Mucosa of rectum (tissue), 2 donors: ENCODE measurements around the gene AFDN.

Experiments
- H3K27ac ChIP-seq, 2 donors: one replicate each; pipeline ENCODE4 v1.7.0; 2013; ENCODE audit warnings: inconsistent platforms in 2 of 2, low read depth in 2 of 2, low read length in 2 of 2
- H3K27me3 ChIP-seq, 2 donors: one replicate each; pipeline ENCODE4 v1.7.0; 2013; ENCODE audit warnings: low read length in 2 of 2; ENCODE audit not compliant: control insufficient read depth in 2 of 2, insufficient read depth in 2 of 2
- H3K36me3 ChIP-seq, 2 donors: one replicate each; pipeline ENCODE4 v1.7.0; 2013; ENCODE audit warnings: low read length in 2 of 2; ENCODE audit not compliant: control insufficient read depth in 2 of 2, insufficient read depth in 2 of 2
- H3K4me1 ChIP-seq, 2 donors: one replicate each; pipeline ENCODE4 v1.7.0; 2013; ENCODE audit warnings: low read length in 2 of 2, mild to moderate bottlenecking in 1 of 2; ENCODE audit not compliant: control insufficient read depth in 2 of 2, insufficient read depth in 2 of 2
- H3K4me3 ChIP-seq, 2 donors: one replicate each; pipeline ENCODE4 v1.7.0; 2013; ENCODE audit warnings: low read length in 2 of 2
- H3K9ac ChIP-seq, 2 donors: one replicate each; pipeline ENCODE4 v1.7.0; 2013; ENCODE audit warnings: low read length in 2 of 2, low read depth in 1 of 2, mild to moderate bottlenecking in 1 of 2
- H3K9me3 ChIP-seq, 2 donors: one replicate each; pipeline ENCODE4 v1.7.0; 2013; ENCODE audit warnings: low read length in 2 of 2; ENCODE audit not compliant: control insufficient read depth in 2 of 2
- donor health status: healthy.
- donor health status: Normal muscosa, but diverticular disease.

The AFDN gene

GRCh38 chr6:167817016-167817415 is 9.7 kb upstream of the AFDN start:
- no peak overlapping the region for H3K27ac ChIP-seq
- no peak overlapping the region for H3K9ac ChIP-seq
- H3K4me3 ChIP-seq, result no peak overlapping the region
- H3K36me3 ChIP-seq, result no peaks in the 10 kb centered on the region
- no peaks in the 10 kb centered on the region for H3K4me1 ChIP-seq
- no peaks in the 10 kb centered on the region for H3K9me3 ChIP-seq
- H3K27me3 ChIP-seq, result no peaks in the 10 kb centered on the region

- Histone ChIP-seq H3K27ac (no peak overlapping the region), H3K27me3 (no peaks in the 10 kb centered on the region), H3K9me3 (no peaks in the 10 kb centered on the region), H3K4me3 (no peak overlapping the region), H3K9ac (no peak overlapping the region), H3K36me3 (no peaks in the 10 kb centered on the region), H3K4me1 (no peaks in the 10 kb centered on the region)
Measured at GRCh38 chr6:167817729-167818128, 9.0 kb upstream of the AFDN start.

DNA sequence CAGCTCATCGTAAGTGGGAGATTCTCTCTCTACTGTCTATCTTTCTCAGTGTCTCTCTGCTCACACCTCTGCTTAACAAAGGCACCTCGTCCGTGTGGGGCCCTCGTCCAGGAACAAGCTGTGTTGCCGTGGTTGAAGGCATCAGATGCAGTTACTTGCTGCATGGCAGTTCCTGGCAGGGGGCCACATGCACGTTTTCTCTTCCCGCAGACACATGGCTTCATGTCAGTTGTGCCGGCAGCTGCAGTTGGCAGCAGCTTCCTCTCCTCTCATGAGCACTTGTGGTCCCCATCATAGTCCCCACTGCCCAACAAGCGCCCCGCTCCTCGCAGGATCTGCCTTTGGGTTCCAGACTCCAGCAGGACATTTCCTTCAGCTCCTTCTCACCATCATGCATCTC is 7.1 kb upstream of the AFDN start:
- no peaks in the 10 kb centered on the region for H3K27me3 ChIP-seq
- no peak overlapping the region for H3K27ac ChIP-seq
- H3K4me1 ChIP-seq, result no peaks in the 10 kb centered on the region
- no peak overlapping the region for H3K9ac ChIP-seq
- no peaks in the 10 kb centered on the region for H3K9me3 ChIP-seq
- no peaks in the 10 kb centered on the region for H3K36me3 ChIP-seq
- no peak overlapping the region for H3K4me3 ChIP-seq

DNA sequence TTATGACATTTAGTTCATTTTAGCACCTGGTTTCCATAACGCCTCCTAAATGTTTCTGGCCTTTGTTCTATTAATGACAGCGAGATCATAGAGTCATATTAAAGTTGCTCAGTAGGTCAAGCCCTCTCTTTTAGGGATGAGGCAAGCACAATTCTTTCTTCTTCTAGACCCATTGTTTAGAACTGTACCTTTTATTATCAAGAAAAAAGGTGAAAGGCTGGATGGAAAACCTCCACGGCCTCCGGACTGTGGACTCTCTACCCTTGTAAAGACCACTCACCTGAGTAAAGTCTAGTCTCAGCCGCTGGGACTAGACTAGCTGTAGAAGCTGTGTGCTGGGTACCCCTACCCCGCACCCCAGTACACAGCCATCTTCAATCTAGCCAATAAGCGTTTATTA is 6.0 kb upstream of the AFDN start:
- H3K27me3 ChIP-seq, result no peaks in the 10 kb centered on the region
- no peak overlapping the region for H3K9ac ChIP-seq
- no peaks in the 10 kb centered on the region for H3K4me1 ChIP-seq
- no peak overlapping the region for H3K4me3 ChIP-seq
- H3K9me3 ChIP-seq, result no peaks in the 10 kb centered on the region
- H3K27ac ChIP-seq, result no peak overlapping the region
- no peaks in the 10 kb centered on the region for H3K36me3 ChIP-seq

- H3K27ac ChIP-seq, result no peak overlapping the region
Measured at GRCh38 chr6:167824591-167825331, 1.9 kb upstream of the AFDN start.

GRCh38 chr6:167825332-167826229 is 1.1 kb upstream of the AFDN start:
- Histone ChIP-seq H3K27ac (peak overlapping the region; percentile 77 to 81), H3K4me1 (peaks cover 5 to 6% of the 10 kb centered on the region in 2 donors), H3K9ac (peak overlapping the region; percentile 74 to 90), H3K27me3 (no peaks in the 10 kb centered on the region), H3K9me3 (no peaks in the 10 kb centered on the region), H3K4me3 (peak overlapping the region; percentile 81 to 86), H3K36me3 (no peaks in the 10 kb centered on the region)

More at GRCh38 chr6:167824591-167825331, 1.9 kb upstream of the AFDN start:
- Histone ChIP-seq H3K4me1 (peaks cover 5 to 6% of the 10 kb centered on the region in 2 donors), H3K4me3 (no peak overlapping the region), H3K36me3 (no peaks in the 10 kb centered on the region), H3K27me3 (no peaks in the 10 kb centered on the region), H3K9me3 (no peaks in the 10 kb centered on the region), H3K9ac (no peak overlapping the region)

GRCh38 chr6:167826230-167826895 is 348 bp upstream of the AFDN start:
- Histone ChIP-seq H3K27ac (peak overlapping the region; percentile 77 to 81), H3K27me3 (no peaks in the 10 kb centered on the region)

GRCh38 chr6:167827583-167828324 is 1.0 kb downstream of the AFDN start:
- Histone ChIP-seq H3K27ac (peak overlapping the region; percentile 78 to 92), H3K4me3 (peak overlapping the region; percentile 71 to 83), H3K36me3 (no peaks in the 10 kb centered on the region), H3K27me3 (no peaks in the 10 kb centered on the region), H3K4me1 (peaks cover 5 to 12% of the 10 kb centered on the region in 2 donors), H3K9ac (peak overlapping the region; percentile 81 to 84), H3K9me3 (no peaks in the 10 kb centered on the region)

More at GRCh38 chr6:167826230-167826895, 348 bp upstream of the AFDN start:
- Histone ChIP-seq H3K36me3 (no peaks in the 10 kb centered on the region), H3K4me1 (peaks cover 5 to 8% of the 10 kb centered on the region in 2 donors), H3K4me3 (peak overlapping the region; percentile 81 to 86), H3K9ac (peak overlapping the region; percentile 74 to 90), H3K9me3 (no peaks in the 10 kb centered on the region)

GRCh38 chr6:167828325-167828956 is 1.7 kb downstream of the AFDN start:
- no peaks in the 10 kb centered on the region for H3K27me3 ChIP-seq
- H3K36me3 ChIP-seq, result no peaks in the 10 kb centered on the region
- peak overlapping the region; percentile 81 to 84 for H3K9ac ChIP-seq
- peak overlapping the region; percentile 71 to 83 for H3K4me3 ChIP-seq
- no peaks in the 10 kb centered on the region for H3K9me3 ChIP-seq
- peak overlapping the region; percentile 78 to 92 for H3K27ac ChIP-seq
- H3K4me1 ChIP-seq, result peaks cover 5 to 18% of the 10 kb centered on the region in 2 donors
